IPS DF 6.9 (cell line): ENCODE measurements around the gene DCLK1.

ENCODE experiments used
- DNase-seq: peaks from one replicate; pipeline ENCODE4 v3.0.0-alpha.2; 2013; ENCODE audit warnings: low read depth, low spot score
- H3K27ac ChIP-seq: one replicate; pipeline ENCODE4 v1.5.1; 2013; ENCODE audit warnings: low read length, control low read depth
- H3K27me3 ChIP-seq: 2 replicates; pipeline ENCODE4 v1.6.1; 2013; ENCODE audit warnings: mild to moderate bottlenecking, low read length; ENCODE audit not compliant: control insufficient read depth, insufficient read depth
- H3K36me3 ChIP-seq: 2 replicates; pipeline ENCODE4 v1.6.1; 2013; ENCODE audit warnings: low read length; ENCODE audit not compliant: control insufficient read depth, insufficient read depth
- H3K4me1 ChIP-seq: 2 replicates; pipeline ENCODE4 v1.6.1; 2013; ENCODE audit warnings: low read length; ENCODE audit not compliant: control insufficient read depth, insufficient read depth
- H3K4me3 ChIP-seq: 2 replicates; pipeline ENCODE4 v1.5.1; 2013; ENCODE audit warnings: mild to moderate bottlenecking, low read length
- H3K9me3 ChIP-seq: 2 replicates; pipeline ENCODE4 v1.6.1; 2013; ENCODE audit warnings: low read length, inconsistent platforms; ENCODE audit not compliant: control insufficient read depth, insufficient read depth
- WGBS: extraction: QIAGEN DNeasy Blood & Tissue Kit; methylation state at CpG from one replicate; pipeline ENCODE4 v1.1.7; 2013; ENCODE audit warnings: mixed read lengths, missing lambda C conversion rate; ENCODE audit not compliant: insufficient read length, insufficient coverage; 5-methylcytosine and 5-hydroxymethylcytosine counted together

DCLK1 gene

GRCh38 chr13:36131222-36131930 is at the start of gene DCLK1:
TSS of gene DCLK1 (minus strand) at chr13:36131382.
- Histone ChIP-seq H3K36me3 (no peaks in the 10 kb centered on the region), H3K9me3 (no peaks in the 10 kb centered on the region), H3K27me3 (peaks cover 17% of the 10 kb centered on the region), H3K4me3 (peak within 1 kb of the TSS; percentile 49; the same call in 1 of the 2 replicates), H3K27ac (no peak within 1 kb of the TSS), H3K4me1 (peaks cover 3% of the 10 kb centered on the region)
- WGBS: no CpG with 5 or more reads among the region's 48 CpGs
- DNase-seq: no peak

GRCh38 chr13:36175621-36176020 is 44.4 kb upstream of the DCLK1 start:
- Histone ChIP-seq H3K36me3 (no peaks in the 10 kb centered on the region), H3K27me3 (no peaks in the 10 kb centered on the region), H3K9me3 (no peaks in the 10 kb centered on the region), H3K4me3 (no peak overlapping the region), H3K27ac (no peak overlapping the region), H3K4me1 (0 out of 2 replicates have a peak, but pooled peaks cover 1% of the 10 kb centered on the region)
- no CpG with 5 or more reads among the region's 5 CpGs for WGBS
- DNase-seq: no peak

- WGBS: no CpG with 5 or more reads among the region's 7 CpGs
- Histone ChIP-seq H3K9me3 (no peaks in the 10 kb centered on the region), H3K27ac (no peak overlapping the region), H3K27me3 (no peaks in the 10 kb centered on the region), H3K4me3 (no peak overlapping the region), H3K4me1 (0 out of 2 replicates have a peak, but pooled peaks cover 1% of the 10 kb centered on the region), H3K36me3 (no peaks in the 10 kb centered on the region)
- no peak for DNase-seq
Measured at GRCh38 chr13:36174923-36175322, 43.7 kb upstream of the DCLK1 start.

- WGBS: no CpG with 5 or more reads among the region's 4 CpGs
Measured at GRCh38 chr13:36173571-36174322, 42.6 kb upstream of the DCLK1 start.

GRCh38 chr13:36166046-36166445 is 34.9 kb upstream of the DCLK1 start:
- Histone ChIP-seq H3K4me3 (no peak overlapping the region), H3K27ac (no peak overlapping the region), H3K36me3 (no peaks in the 10 kb centered on the region), H3K27me3 (no peaks in the 10 kb centered on the region), H3K4me1 (0 out of 2 replicates have a peak, but pooled peaks cover 1% of the 10 kb centered on the region), H3K9me3 (no peaks in the 10 kb centered on the region)
- no peak for DNase-seq
- no CpG with 5 or more reads among the region's 5 CpGs for WGBS

More at GRCh38 chr13:36173571-36174322, 42.6 kb upstream of the DCLK1 start:
- Histone ChIP-seq H3K27me3 (no peaks in the 10 kb centered on the region), H3K4me1 (0 out of 2 replicates have a peak, but pooled peaks cover 1% of the 10 kb centered on the region), H3K27ac (no peak overlapping the region), H3K9me3 (no peaks in the 10 kb centered on the region), H3K4me3 (no peak overlapping the region), H3K36me3 (no peaks in the 10 kb centered on the region)
- DNase-seq: no peak

GRCh38 chr13:36163809-36164308 is 32.7 kb upstream of the DCLK1 start:
- H3K27ac ChIP-seq: no peak overlapping the region
- WGBS: no CpG with 5 or more reads among the region's 7 CpGs
- H3K9me3 ChIP-seq: no peaks in the 10 kb centered on the region
- H3K4me1 ChIP-seq: 0 out of 2 replicates have a peak, but pooled peaks cover 1% of the 10 kb centered on the region
- no peak for DNase-seq
- no peaks in the 10 kb centered on the region for H3K36me3 ChIP-seq
- no peaks in the 10 kb centered on the region for H3K27me3 ChIP-seq
- H3K4me3 ChIP-seq: no peak overlapping the region

- no CpG with 5 or more reads among the region's 6 CpGs for WGBS
- H3K27ac ChIP-seq: no peak overlapping the region
- H3K4me1 ChIP-seq: 0 out of 2 replicates have a peak, but pooled peaks cover 1% of the 10 kb centered on the region
- H3K9me3 ChIP-seq: no peaks in the 10 kb centered on the region
- H3K4me3 ChIP-seq: no peak overlapping the region
- no peaks in the 10 kb centered on the region for H3K36me3 ChIP-seq
- no peak for DNase-seq
- no peaks in the 10 kb centered on the region for H3K27me3 ChIP-seq
Measured at GRCh38 chr13:36163286-36163685, 32.1 kb upstream of the DCLK1 start.

- DNase-seq: no peak
- Histone ChIP-seq H3K27me3 (no peaks in the 10 kb centered on the region), H3K36me3 (no peaks in the 10 kb centered on the region), H3K9me3 (no peaks in the 10 kb centered on the region), H3K4me1 (0 out of 2 replicates have a peak, but pooled peaks cover 1% of the 10 kb centered on the region), H3K27ac (no peak overlapping the region), H3K4me3 (no peak overlapping the region)
- WGBS: 100% methylated on average over 1 of the region's 4 CpGs
Measured at GRCh38 chr13:36160297-36160696, 29.1 kb upstream of the DCLK1 start.

- H3K9me3 ChIP-seq: no peaks in the 10 kb centered on the region
- no CpG with 5 or more reads among the region's 4 CpGs for WGBS
- no peaks in the 10 kb centered on the region for H3K27me3 ChIP-seq
- H3K4me1 ChIP-seq: 0 out of 2 replicates have a peak, but pooled peaks cover 1% of the 10 kb centered on the region
- DNase-seq: no peak
- H3K4me3 ChIP-seq: no peak overlapping the region
- no peaks in the 10 kb centered on the region for H3K36me3 ChIP-seq
- H3K27ac ChIP-seq: no peak overlapping the region
Measured at GRCh38 chr13:36158611-36159010, 27.4 kb upstream of the DCLK1 start.

GRCh38 chr13:36157480-36157879 is 26.3 kb upstream of the DCLK1 start:
- H3K27ac ChIP-seq: no peak overlapping the region
- no peak overlapping the region for H3K4me3 ChIP-seq
- no peaks in the 10 kb centered on the region for H3K36me3 ChIP-seq
- H3K4me1 ChIP-seq: no peaks in the 10 kb centered on the region
- no peaks in the 10 kb centered on the region for H3K27me3 ChIP-seq
- no peak for DNase-seq
- H3K9me3 ChIP-seq: no peaks in the 10 kb centered on the region
- no CpG with 5 or more reads among the region's 1 CpG for WGBS
